Measurements from ENCODE around the gene CREB1.

The CREB1 gene

GRCh38 chr2:207504513-207505170 is 25.1 kb upstream of the CREB1 start:
- DNase-seq (ENCODE audit: low read depth in 2 of 2): no peak

GRCh38 chr2:207505171-207505570 is 24.6 kb upstream of the CREB1 start:
- DNase-seq (ENCODE audit: low read depth in 2 of 2): no peak

- DNase-seq (ENCODE audit: low read depth in 2 of 2): no peak
Measured at GRCh38 chr2:207505728-207506127, 24.0 kb upstream of the CREB1 start.

- no peak for DNase-seq (ENCODE audit: low read depth in 2 of 2)
Measured at GRCh38 chr2:207506426-207506825, 23.3 kb upstream of the CREB1 start.

- no peak for DNase-seq (ENCODE audit: low read depth in 2 of 2)
Measured at GRCh38 chr2:207510148-207510547, 19.6 kb upstream of the CREB1 start.

- DNase-seq (ENCODE audit: low read depth in 2 of 2): no peak
Measured at GRCh38 chr2:207511851-207512250, 17.9 kb upstream of the CREB1 start.

GRCh38 chr2:207512356-207512755 is 17.4 kb upstream of the CREB1 start:
- no peak for DNase-seq (ENCODE audit: low read depth in 2 of 2)

GRCh38 chr2:207513551-207514257 is 16.1 kb upstream of the CREB1 start:
- no peak for DNase-seq (ENCODE audit: low read depth in 2 of 2)

- DNase-seq (ENCODE audit: low read depth in 2 of 2): no peak
Measured at GRCh38 chr2:207514451-207514850, 15.3 kb upstream of the CREB1 start.

GRCh38 chr2:207515671-207516070 is 14.1 kb upstream of the CREB1 start:
- no peak for DNase-seq (ENCODE audit: low read depth in 2 of 2)

GRCh38 chr2:207516206-207516605 is 13.6 kb upstream of the CREB1 start:
- DNase-seq (ENCODE audit: low read depth in 2 of 2): no peak

GRCh38 chr2:207523005-207523404 is 6.8 kb upstream of the CREB1 start:
- no peak for DNase-seq (ENCODE audit: low read depth in 2 of 2)

GRCh38 chr2:207525296-207525695 is 4.5 kb upstream of the CREB1 start:
- DNase-seq (ENCODE audit: low read depth in 2 of 2): no peak

- DNase-seq (ENCODE audit: low read depth in 2 of 2): peak; percentile 38 to 43
Measured at GRCh38 chr2:207528980-207529329, 807 bp upstream of the CREB1 start.

- peak in 1 of 2 donors; percentile 11 for DNase-seq (ENCODE audit: low read depth in 2 of 2)
Measured at GRCh38 chr2:207530160-207531031, 634 bp downstream of the CREB1 start.

GRCh38 chr2:207531032-207531952 is 1.5 kb downstream of the CREB1 start:
- no peak for DNase-seq (ENCODE audit: low read depth in 2 of 2)

- no peak for DNase-seq (ENCODE audit: low read depth in 2 of 2)
Measured at GRCh38 chr2:207532676-207533075, 2.9 kb downstream of the CREB1 start.

- DNase-seq (ENCODE audit: low read depth in 2 of 2): no peak
Measured at GRCh38 chr2:207533461-207534008, 3.8 kb downstream of the CREB1 start.

- no peak for DNase-seq (ENCODE audit: low read depth in 2 of 2)
Measured at GRCh38 chr2:207534417-207534816, 4.7 kb downstream of the CREB1 start.

GRCh38 chr2:207539470-207539869 is 9.7 kb downstream of the CREB1 start:
- DNase-seq (ENCODE audit: low read depth in 2 of 2): no peak

GRCh38 chr2:207540431-207540830 is 10.7 kb downstream of the CREB1 start:
- no peak for DNase-seq (ENCODE audit: low read depth in 2 of 2)

All from stimulated activated CD8-positive, alpha-beta memory T cell treated with anti-CD3 and anti-CD28 coated beads, Interleukin-7, amount 100 ng/mL, for 1 hour (primary cell).